OCI-LY3 (cell line): ENCODE data around the gene PLXDC2.

Source experiments
- H2AFZ ChIP-seq: fragments of 200-600, 300-600 bp; shearing (Covaris generic); 2 replicates; pipeline ENCODE4 v1.6.0; 2014; ENCODE audit warnings: antibody characterized with exemption, low read depth, low read length
- H3K27ac ChIP-seq: fragments of 200-600, 300-600 bp; sonication (generic); 2 replicates; pipeline ENCODE4 v1.5.1; 2014; ENCODE audit warnings: mild to moderate bottlenecking, low read length, moderate library complexity, mixed read lengths
- H3K27me3 ChIP-seq: fragments of 200-600, 300-600 bp; sonication (generic); 2 replicates; pipeline ENCODE4 v1.6.1; 2014; ENCODE audit warnings: low read depth, low read length, mixed read lengths
- H3K36me3 ChIP-seq: fragments of 200-600, 300-600 bp; sonication (generic); replicated peaks from 2 replicates; pipeline ENCODE3; 2014; ENCODE audit warnings: low read depth, low read length, mixed read lengths
- H3K4me1 ChIP-seq: fragments of 300-600, 200-600 bp; sonication (generic); 2 replicates; pipeline ENCODE4 v1.6.1; 2014; ENCODE audit warnings: low read length, mixed read lengths
- H3K4me2 ChIP-seq: fragments of 200-600, 300-600 bp; sonication (generic); 2 replicates; pipeline ENCODE4 v1.6.1; 2014; ENCODE audit warnings: low read length, mixed read lengths
- H3K4me3 ChIP-seq: fragments of 300-600, 200-600 bp; sonication (generic); 2 replicates; pipeline ENCODE4 v1.5.1; 2014; ENCODE audit warnings: antibody characterized with exemption, mild to moderate bottlenecking, low read length, moderate library complexity
- H3K79me2 ChIP-seq: fragments of 300-600, 200-600 bp; shearing (Covaris generic); 2 replicates; pipeline ENCODE4 v1.6.1; 2014; ENCODE audit warnings: mild to moderate bottlenecking, low read length, mixed read lengths
- H3K9ac ChIP-seq: fragments of 300-600, 200-600 bp; shearing (Covaris generic); 2 replicates; pipeline ENCODE4 v1.6.0; 2014; ENCODE audit warnings: mild to moderate bottlenecking, low read length, moderate library complexity
- H3K9me3 ChIP-seq: fragments of 200-600, 300-600 bp; shearing (Covaris generic); 2 replicates; pipeline ENCODE4 v1.6.1; 2014; ENCODE audit warnings: low read length, mixed read lengths; ENCODE audit not compliant: insufficient read depth
- H4K20me1 ChIP-seq: fragments of 200-600, 300-600 bp; sonication (generic); 2 replicates; pipeline ENCODE4 v1.6.1; 2016; ENCODE audit warnings: low read length, mixed read lengths; ENCODE audit not compliant: insufficient read depth
- CTCF ChIP-seq: fragments of 200-600, 300-600 bp; sonication (generic); IDR thresholded peaks from 2 replicates; pipeline ENCODE4 v1.5.1; 2014; ENCODE audit warnings: antibody characterized with exemption, low read length, low read depth
- EZH2phosphoT487 ChIP-seq: fragments of 200-600 bp; shearing (Covaris generic); IDR thresholded peaks from 2 replicates; pipeline ENCODE4 v1.6.1; 2018; ENCODE audit warnings: antibody characterized with exemption, mixed run types, low read depth

PLXDC2 gene

GRCh38 chr10:20281579-20281978 lies 465.3 kb downstream of the PLXDC2 start:
- Histone ChIP-seq H3K36me3 (no peaks in the 10 kb centered on the region), H3K4me3 (no peak overlapping the region), H3K27ac (no peak overlapping the region), H3K27me3 (no peaks in the 10 kb centered on the region), H3K9me3 (no peaks in the 10 kb centered on the region), H3K9ac (no peak overlapping the region), H3K4me2 (no peak overlapping the region), H2AFZ (no peak overlapping the region), H3K4me1 (no peaks in the 10 kb centered on the region), H4K20me1 (no peaks in the 10 kb centered on the region), H3K79me2 (no peaks in the 10 kb centered on the region)
- TF ChIP-seq EZH2phosphoT487 (no peak), CTCF (no peak)

- H2AFZ ChIP-seq, result no peak overlapping the region
- H3K9me3 ChIP-seq, result no peaks in the 10 kb centered on the region
- H3K9ac ChIP-seq, result no peak overlapping the region
- H3K4me1 ChIP-seq, result no peaks in the 10 kb centered on the region
- no peaks in the 10 kb centered on the region for H3K79me2 ChIP-seq
- TF ChIP-seq CTCF, result no peak
- TF ChIP-seq EZH2phosphoT487, result no peak
- H3K27me3 ChIP-seq, result no peaks in the 10 kb centered on the region
- no peaks in the 10 kb centered on the region for H4K20me1 ChIP-seq
- no peak overlapping the region for H3K27ac ChIP-seq
- no peaks in the 10 kb centered on the region for H3K36me3 ChIP-seq
- no peak overlapping the region for H3K4me2 ChIP-seq
- no peak overlapping the region for H3K4me3 ChIP-seq
Observed at GRCh38 chr10:20287586-20287985, 471.4 kb downstream of the PLXDC2 start.

GRCh38 chr10:20288060-20288459 lies 471.8 kb downstream of the PLXDC2 start:
- H4K20me1 ChIP-seq, result no peaks in the 10 kb centered on the region
- no peaks in the 10 kb centered on the region for H3K9me3 ChIP-seq
- no peaks in the 10 kb centered on the region for H3K36me3 ChIP-seq
- H3K27ac ChIP-seq, result no peak overlapping the region
- no peaks in the 10 kb centered on the region for H3K4me1 ChIP-seq
- no peak overlapping the region for H2AFZ ChIP-seq
- no peak for TF ChIP-seq EZH2phosphoT487
- TF ChIP-seq CTCF, result no peak
- no peak overlapping the region for H3K4me3 ChIP-seq
- H3K4me2 ChIP-seq, result no peak overlapping the region
- no peaks in the 10 kb centered on the region for H3K27me3 ChIP-seq
- no peak overlapping the region for H3K9ac ChIP-seq
- H3K79me2 ChIP-seq, result no peaks in the 10 kb centered on the region

- Histone ChIP-seq H3K36me3 (no peaks in the 10 kb centered on the region), H3K9me3 (no peaks in the 10 kb centered on the region), H4K20me1 (no peaks in the 10 kb centered on the region), H3K9ac (no peak overlapping the region), H3K79me2 (no peaks in the 10 kb centered on the region), H3K4me3 (no peak overlapping the region), H2AFZ (no peak overlapping the region), H3K27me3 (no peaks in the 10 kb centered on the region), H3K27ac (no peak overlapping the region), H3K4me2 (no peak overlapping the region), H3K4me1 (no peaks in the 10 kb centered on the region)
- no peak for TF ChIP-seq EZH2phosphoT487
- TF ChIP-seq CTCF, result no peak
Observed at GRCh38 chr10:20289070-20289828, 473.0 kb downstream of the PLXDC2 start.
